Right renal cortex interstitium (tissue), 3 donors: ENCODE data around the gene RNF38. TPM values are rescaled to one million over a fixed set of nuclear protein-coding genes. Genes with fewer than 3 reads are reported as not detected.
A peak's percentile ranks its signal among the peaks of the same experiment; 100 is the strongest.
"Not testable (repeated sequence)": the region's sequence is repeated elsewhere in the genome, so short reads cannot be mapped to it uniquely, and the experiment has no call there.

Source experiments
- DNase-seq, 3 donors: peaks; one replicate each; pipeline ENCODE4 v3.0.0-alpha.2; 2013; ENCODE audit warnings: low read depth in 3 of 3, low spot score in 2 of 3
- polyA plus RNA-seq, 3 donors: library from polyadenylated mRNA; unstranded; fragments of 120-200 nt; gene quantifications; one replicate each; pipeline ENCODE4 v1.2.1, GENCODE V29; 2013; ENCODE audit not compliant: insufficient read length in 3 of 3

Gene RNF38
- polyA plus RNA-seq, 3 donors = 48.3 to 53.0 (median 53.0) TPM

- DNase-seq = no peak
Observed at GRCh38 chr9:36337002-36337401, 63.1 kb downstream of the RNF38 start.

- no peak for DNase-seq
Observed at GRCh38 chr9:36336131-36336907, 63.8 kb downstream of the RNF38 start.

- DNase-seq = no peak
Observed at GRCh38 chr9:36332006-36332405, 68.1 kb downstream of the RNF38 start.

- peak; percentile 45 to 60 (median 46) for DNase-seq
Observed at GRCh38 chr9:36328798-36329411, 71.2 kb downstream of the RNF38 start.

GRCh38 chr9:36325081-36325828, 74.8 kb downstream of the RNF38 start:
- no peak for DNase-seq

- DNase-seq = no peak
Observed at GRCh38 chr9:36323926-36324325, 76.1 kb downstream of the RNF38 start.

GRCh38 chr9:36322462-36322861, 77.6 kb downstream of the RNF38 start:
- no peak for DNase-seq

- not testable (repeated sequence) for DNase-seq
Observed at GRCh38 chr9:36321903-36322302, 78.2 kb downstream of the RNF38 start.

GRCh38 chr9:36320466-36320865, 79.6 kb downstream of the RNF38 start:
- DNase-seq = no peak

- DNase-seq = peak in 1 of 3 donors; percentile 29
Observed at GRCh38 chr9:36319806-36320205, 80.3 kb downstream of the RNF38 start.

GRCh38 chr9:36319183-36319582, 80.9 kb downstream of the RNF38 start:
- DNase-seq = no peak

- DNase-seq = no peak
Observed at GRCh38 chr9:36318212-36318802, 81.8 kb downstream of the RNF38 start.

- peak in 1 of 3 donors; percentile 40 for DNase-seq
Observed at GRCh38 chr9:36317766-36318165, 82.3 kb downstream of the RNF38 start.

- no peak for DNase-seq
Observed at GRCh38 chr9:36316611-36317317, 83.3 kb downstream of the RNF38 start.

- no peak for DNase-seq
Observed at GRCh38 chr9:36316049-36316448, 84.0 kb downstream of the RNF38 start.

GRCh38 chr9:36315283-36315682, 84.8 kb downstream of the RNF38 start:
- DNase-seq = no peak

- DNase-seq = no peak
Observed at GRCh38 chr9:36314740-36315139, 85.3 kb downstream of the RNF38 start.

GRCh38 chr9:36306471-36307306, 93.4 kb downstream of the RNF38 start:
- DNase-seq = no peak

GRCh38 chr9:36304366-36304765, 95.7 kb downstream of the RNF38 start:
- DNase-seq = not testable (repeated sequence)

- no peak for DNase-seq
Observed at GRCh38 chr9:36301227-36301626, 98.8 kb downstream of the RNF38 start.
